ENCODE measurements around the gene NCOA7. TPM values are rescaled to one million over a fixed set of nuclear protein-coding genes. Genes with fewer than 3 reads are reported as not detected.

Gene NCOA7
- total and polyA plus RNA-seq, 10 of the 15 experiments (the other 5 are each of a cell fraction or from before 2014, with no cell fraction given): 18.9 to 50.3 (median 34.2) TPM

DNA sequence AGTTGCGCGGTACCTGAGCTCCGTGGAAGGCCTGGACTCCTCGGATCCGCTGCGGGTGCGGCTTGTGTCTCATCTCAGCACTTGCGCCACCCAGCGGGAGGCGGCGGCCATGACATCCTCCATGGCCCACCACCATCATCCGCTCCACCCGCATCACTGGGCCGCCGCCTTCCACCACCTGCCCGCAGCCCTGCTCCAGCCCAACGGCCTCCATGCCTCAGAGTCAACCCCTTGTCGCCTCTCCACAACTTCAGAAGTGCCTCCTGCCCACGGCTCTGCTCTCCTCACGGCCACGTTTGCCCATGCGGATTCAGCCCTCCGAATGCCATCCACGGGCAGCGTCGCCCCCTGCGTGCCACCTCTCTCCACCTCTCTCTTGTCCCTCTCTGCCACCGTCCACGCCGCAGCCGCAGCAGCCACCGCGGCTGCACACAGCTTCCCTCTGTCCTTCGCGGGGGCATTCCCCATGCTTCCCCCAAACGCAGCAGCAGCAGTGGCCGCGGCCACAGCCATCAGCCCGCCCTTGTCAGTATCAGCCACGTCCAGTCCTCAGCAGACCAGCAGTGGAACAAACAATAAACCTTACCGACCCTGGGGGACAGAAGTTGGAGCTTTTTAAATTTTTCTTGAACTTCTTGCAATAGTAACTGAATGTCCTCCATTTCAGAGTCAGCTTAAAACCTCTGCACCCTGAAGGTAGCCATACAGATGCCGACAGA is 31.4 kb upstream of the NCOA7 start:
- DNase-seq (ENCODE audit: low read depth, low spot score) (no peak), ATAC-seq (no peak; the same call in 2 of the 3 replicates), FAIRE-seq (no peak)
- Histone ChIP-seq H3K27me3 (replicated peaks in 1 of 2; ENCODE audit: control insufficient read depth in 2 of 2, insufficient read depth in 2 of 2, low read length in 1 of 2) (no peaks in the 10 kb centered on the region; a peak in 1 of 4 replicates), H3K79me2 (ENCODE audit: control insufficient read depth, insufficient read depth, low read length) (no peaks in the 10 kb centered on the region), H3K9ac (ENCODE audit: control insufficient read depth, insufficient read depth, low read length) (no peak overlapping the region), H3K4me1 (ENCODE audit: control insufficient read depth, insufficient read depth, low read length) (no peaks in the 10 kb centered on the region), H3K9me3 (replicated peaks; ENCODE audit: control insufficient read depth, insufficient read depth, low read length) (no peaks in the 10 kb centered on the region), H3K36me3 (ENCODE audit: control insufficient read depth in 2 of 2, insufficient read depth in 2 of 2, low read length in 1 of 2) (no peaks in the 10 kb centered on the region), H3K4me3 (no peak overlapping the region), H2AFZ (ENCODE audit: control insufficient read depth, low read depth, low read length) (no peak overlapping the region), H4K20me1 (ENCODE audit: control insufficient read depth, insufficient read depth) (no peaks in the 10 kb centered on the region), H3K27ac (ENCODE audit: control insufficient read depth, insufficient read depth) (no peak overlapping the region), H3K4me2 (ENCODE audit: control insufficient read depth, insufficient read depth) (no peak overlapping the region)
- TF ChIP-seq, protein P1, sequence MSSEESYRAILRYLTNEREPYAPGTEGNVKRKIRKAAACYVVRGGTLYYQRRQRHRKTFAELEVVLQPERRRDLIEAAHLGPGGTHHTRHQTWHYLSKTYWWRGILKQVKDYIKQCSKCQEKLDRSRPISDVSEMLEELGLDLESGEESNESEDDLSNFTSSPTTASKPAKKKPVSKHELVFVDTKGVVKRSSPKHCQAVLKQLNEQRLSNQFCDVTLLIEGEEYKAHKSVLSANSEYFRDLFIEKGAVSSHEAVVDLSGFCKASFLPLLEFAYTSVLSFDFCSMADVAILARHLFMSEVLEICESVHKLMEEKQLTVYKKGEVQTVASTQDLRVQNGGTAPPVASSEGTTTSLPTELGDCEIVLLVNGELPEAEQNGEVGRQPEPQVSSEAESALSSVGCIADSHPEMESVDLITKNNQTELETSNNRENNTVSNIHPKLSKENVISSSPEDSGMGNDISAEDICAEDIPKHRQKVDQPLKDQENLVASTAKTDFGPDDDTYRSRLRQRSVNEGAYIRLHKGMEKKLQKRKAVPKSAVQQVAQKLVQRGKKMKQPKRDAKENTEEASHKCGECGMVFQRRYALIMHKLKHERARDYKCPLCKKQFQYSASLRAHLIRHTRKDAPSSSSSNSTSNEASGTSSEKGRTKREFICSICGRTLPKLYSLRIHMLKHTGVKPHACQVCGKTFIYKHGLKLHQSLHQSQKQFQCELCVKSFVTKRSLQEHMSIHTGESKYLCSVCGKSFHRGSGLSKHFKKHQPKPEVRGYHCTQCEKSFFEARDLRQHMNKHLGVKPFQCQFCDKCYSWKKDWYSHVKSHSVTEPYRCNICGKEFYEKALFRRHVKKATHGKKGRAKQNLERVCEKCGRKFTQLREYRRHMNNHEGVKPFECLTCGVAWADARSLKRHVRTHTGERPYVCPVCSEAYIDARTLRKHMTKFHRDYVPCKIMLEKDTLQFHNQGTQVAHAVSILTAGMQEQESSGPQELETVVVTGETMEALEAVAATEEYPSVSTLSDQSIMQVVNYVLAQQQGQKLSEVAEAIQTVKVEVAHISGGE (CRISPR knock-in tag; IDR thresholded peaks at IDR 0.05): no peak
- TF ChIP-seq, protein P2, sequence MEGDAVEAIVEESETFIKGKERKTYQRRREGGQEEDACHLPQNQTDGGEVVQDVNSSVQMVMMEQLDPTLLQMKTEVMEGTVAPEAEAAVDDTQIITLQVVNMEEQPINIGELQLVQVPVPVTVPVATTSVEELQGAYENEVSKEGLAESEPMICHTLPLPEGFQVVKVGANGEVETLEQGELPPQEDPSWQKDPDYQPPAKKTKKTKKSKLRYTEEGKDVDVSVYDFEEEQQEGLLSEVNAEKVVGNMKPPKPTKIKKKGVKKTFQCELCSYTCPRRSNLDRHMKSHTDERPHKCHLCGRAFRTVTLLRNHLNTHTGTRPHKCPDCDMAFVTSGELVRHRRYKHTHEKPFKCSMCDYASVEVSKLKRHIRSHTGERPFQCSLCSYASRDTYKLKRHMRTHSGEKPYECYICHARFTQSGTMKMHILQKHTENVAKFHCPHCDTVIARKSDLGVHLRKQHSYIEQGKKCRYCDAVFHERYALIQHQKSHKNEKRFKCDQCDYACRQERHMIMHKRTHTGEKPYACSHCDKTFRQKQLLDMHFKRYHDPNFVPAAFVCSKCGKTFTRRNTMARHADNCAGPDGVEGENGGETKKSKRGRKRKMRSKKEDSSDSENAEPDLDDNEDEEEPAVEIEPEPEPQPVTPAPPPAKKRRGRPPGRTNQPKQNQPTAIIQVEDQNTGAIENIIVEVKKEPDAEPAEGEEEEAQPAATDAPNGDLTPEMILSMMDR (IDR thresholded peaks at IDR 0.05 in 2 of 3, conservative IDR thresholded peaks at IDR 0.05 in 1 of 3; ENCODE audit: control insufficient read depth in 2 of 3, extremely low read depth in 1 of 3, insufficient read depth in 1 of 3, low read depth in 3 of 3, low read length in 3 of 3): peak in 2 of 3 experiments; percentile 17 to 19; a peak in 1 of 6 replicates
- TF ChIP-seq SMC3 (IDR thresholded peaks at IDR 0.05; ENCODE audit: borderline replicate concordance, low read length): 0 out of 2 replicates have a peak, but pooled peaks have one; percentile 10
- WGBS (ENCODE audit: insufficient coverage, insufficient replicate concordance, low lambda C conversion rate, missing lambda C conversion rate): 79% methylated on average over 37 of the region's 42 CpGs
- POLR2A ChIA-PET: no interaction called here
- BruUV-seq (replicated peaks): no TSS peak
- RAD21 ChIA-PET (ENCODE audit: unreplicated experiment): interaction anchor here (10.1 kb wide), 1 partner anchor 446 kb away, joined by 134 read pairs; no protein-coding TSS in a partner anchor
- intact Hi-C loops (cut with micrococcal nuclease; ENCODE audit: unreplicated experiment) (no loop called here), in situ Hi-C loops (cut with MboI) (loop anchor here (25.0 kb wide), 3 partner anchors 597 to 1353 kb away; partner anchors contain the start of genes RSPO3 and TPD52L1)
- CTCF ChIA-PET: interaction anchor here (0.6 to 10.9 kb wide), 3 partner anchors 8 to 446 kb away, joined by 3 to 306 read pairs (median 4); no protein-coding TSS in a partner anchor
- SMC1A ChIA-PET (ENCODE audit: uncharacterized antibody, unreplicated experiment): interaction anchor here (2.0 to 2.3 kb wide), 3 partner anchors 436 to 448 kb away, joined by 6 to 9 read pairs (median 6); no protein-coding TSS in a partner anchor

Data from GM12878 (cell line).